ENCODE data around the gene KCNE3.
"Not testable (repeated sequence)": the region's sequence is repeated elsewhere in the genome, so short reads cannot be mapped to it uniquely, and the experiment has no call there.

The KCNE3 gene

GRCh38 chr11:74443071-74443864 is 24.1 kb downstream of the KCNE3 start:
- no peak for DNase-seq (ENCODE audit: low read depth in 2 of 2)

- no peak for DNase-seq (ENCODE audit: low read depth in 2 of 2)
Measured at GRCh38 chr11:74442636-74443035, 24.7 kb downstream of the KCNE3 start.

- no peak for DNase-seq (ENCODE audit: low read depth in 2 of 2)
Measured at GRCh38 chr11:74438681-74439080, 28.7 kb downstream of the KCNE3 start.

- no peak for DNase-seq (ENCODE audit: low read depth in 2 of 2)
Measured at GRCh38 chr11:74437441-74438042, 29.8 kb downstream of the KCNE3 start.

- DNase-seq (ENCODE audit: low read depth in 2 of 2): no peak
Measured at GRCh38 chr11:74434528-74434927, 32.8 kb downstream of the KCNE3 start.

- DNase-seq (ENCODE audit: low read depth in 2 of 2): no peak
Measured at GRCh38 chr11:74429205-74429604, 38.1 kb downstream of the KCNE3 start.

- DNase-seq (ENCODE audit: low read depth in 2 of 2): no peak
Measured at GRCh38 chr11:74427384-74427886, 39.9 kb downstream of the KCNE3 start.

- no peak for DNase-seq (ENCODE audit: low read depth in 2 of 2)
Measured at GRCh38 chr11:74425100-74425499, 42.2 kb downstream of the KCNE3 start.

- peak; percentile 44 to 49 for DNase-seq (ENCODE audit: low read depth in 2 of 2)
Measured at GRCh38 chr11:74418509-74418895, 48.8 kb downstream of the KCNE3 start.

- DNase-seq (ENCODE audit: low read depth in 2 of 2): no peak
Measured at GRCh38 chr11:74417860-74418508, 49.4 kb downstream of the KCNE3 start.

GRCh38 chr11:74417379-74417804 is 50.0 kb downstream of the KCNE3 start:
- peak in 1 of 2 experiments; percentile 37 for DNase-seq (ENCODE audit: low read depth in 2 of 2)

GRCh38 chr11:74416974-74417373 is 50.4 kb downstream of the KCNE3 start:
- not testable (repeated sequence) for DNase-seq (ENCODE audit: low read depth in 2 of 2)

- no peak for DNase-seq (ENCODE audit: low read depth in 2 of 2)
Measured at GRCh38 chr11:74412733-74413359, 54.5 kb downstream of the KCNE3 start.

GRCh38 chr11:74412321-74412720 is 55.0 kb downstream of the KCNE3 start:
- no peak for DNase-seq (ENCODE audit: low read depth in 2 of 2)

GRCh38 chr11:74409633-74410032 is 57.7 kb downstream of the KCNE3 start:
- DNase-seq (ENCODE audit: low read depth in 2 of 2): no peak
